Measurements from ENCODE around the gene P3H1. TPM values are rescaled to one million over a fixed set of nuclear protein-coding genes. Genes with fewer than 3 reads are reported as not detected.

Gene P3H1
- total RNA-seq, 4 donors from 2014 or later, result 11.5 to 119 (median 34.7) TPM

DNA sequence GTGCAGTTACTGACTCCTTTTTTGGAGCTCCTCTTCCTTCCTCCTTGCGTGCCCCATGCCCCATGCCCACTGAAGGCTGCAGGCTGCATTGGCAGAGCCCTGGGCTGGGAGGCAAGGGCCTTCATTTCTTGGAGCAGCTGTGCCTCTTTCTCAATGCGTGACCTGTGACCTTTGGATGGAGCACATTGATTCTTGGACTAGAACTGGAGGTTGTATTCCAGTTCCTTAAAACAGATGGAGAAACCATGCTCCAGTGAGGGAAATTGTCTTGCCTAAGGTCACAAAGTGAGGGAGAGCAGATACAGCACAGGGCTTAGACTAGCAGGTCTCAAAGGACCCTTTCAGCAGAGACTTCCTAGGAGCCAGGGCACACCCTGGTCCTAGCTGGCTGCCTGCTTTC is 27.0 kb upstream of the P3H1 start:
- intact Hi-C loops (cut with DNase I; ENCODE audit: low total_unique reads), result no loop called here
- Histone ChIP-seq H3K36me3 (no peaks in the 10 kb centered on the region), H3K27me3 (no peaks in the 10 kb centered on the region), H3K4me1 (no peaks in the 10 kb centered on the region), H3K27ac (no peak overlapping the region), H3K9me3 (no peaks in the 10 kb centered on the region), H3K4me3 (no peak overlapping the region)
- TF ChIP-seq POLR2A (IDR thresholded peaks at IDR 0.05), result no peak
- TF ChIP-seq, protein P1, sequence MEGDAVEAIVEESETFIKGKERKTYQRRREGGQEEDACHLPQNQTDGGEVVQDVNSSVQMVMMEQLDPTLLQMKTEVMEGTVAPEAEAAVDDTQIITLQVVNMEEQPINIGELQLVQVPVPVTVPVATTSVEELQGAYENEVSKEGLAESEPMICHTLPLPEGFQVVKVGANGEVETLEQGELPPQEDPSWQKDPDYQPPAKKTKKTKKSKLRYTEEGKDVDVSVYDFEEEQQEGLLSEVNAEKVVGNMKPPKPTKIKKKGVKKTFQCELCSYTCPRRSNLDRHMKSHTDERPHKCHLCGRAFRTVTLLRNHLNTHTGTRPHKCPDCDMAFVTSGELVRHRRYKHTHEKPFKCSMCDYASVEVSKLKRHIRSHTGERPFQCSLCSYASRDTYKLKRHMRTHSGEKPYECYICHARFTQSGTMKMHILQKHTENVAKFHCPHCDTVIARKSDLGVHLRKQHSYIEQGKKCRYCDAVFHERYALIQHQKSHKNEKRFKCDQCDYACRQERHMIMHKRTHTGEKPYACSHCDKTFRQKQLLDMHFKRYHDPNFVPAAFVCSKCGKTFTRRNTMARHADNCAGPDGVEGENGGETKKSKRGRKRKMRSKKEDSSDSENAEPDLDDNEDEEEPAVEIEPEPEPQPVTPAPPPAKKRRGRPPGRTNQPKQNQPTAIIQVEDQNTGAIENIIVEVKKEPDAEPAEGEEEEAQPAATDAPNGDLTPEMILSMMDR (IDR thresholded peaks at IDR 0.05), result no peak
- no peak for DNase-seq

- Histone ChIP-seq H3K9me3 (no peaks in the 10 kb centered on the region), H3K27ac (no peak overlapping the region), H3K36me3 (no peaks in the 10 kb centered on the region), H3K4me3 (no peak overlapping the region), H3K4me1 (no peaks in the 10 kb centered on the region), H3K27me3 (no peaks in the 10 kb centered on the region)
- TF ChIP-seq, protein P1 (IDR thresholded peaks at IDR 0.05), result no peak
- no peak for TF ChIP-seq POLR2A (IDR thresholded peaks at IDR 0.05)
- intact Hi-C loops (cut with DNase I; ENCODE audit: low total_unique reads), result no loop called here
- no peak for DNase-seq
Measured at GRCh38 chr1:42788021-42788420, 21.2 kb upstream of the P3H1 start.

DNA sequence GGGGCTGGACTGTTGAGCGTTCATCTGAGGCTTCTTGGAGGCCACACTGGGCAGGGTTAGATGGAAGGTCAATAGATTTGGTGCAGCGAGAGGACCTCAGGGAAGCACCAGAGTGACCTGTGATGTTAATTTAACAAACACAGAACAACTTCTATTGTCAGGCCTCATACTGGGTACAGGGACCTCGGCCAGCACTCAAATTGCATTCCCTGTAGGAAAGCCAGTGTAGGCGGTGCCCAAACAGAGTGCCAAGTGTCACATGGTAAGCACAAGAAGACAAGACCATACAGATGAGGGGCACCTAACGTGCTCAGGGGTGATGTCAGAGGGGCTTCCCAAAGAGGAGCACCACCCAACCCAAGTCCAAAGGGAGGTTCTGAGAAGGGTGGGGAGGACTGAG is 19.3 kb upstream of the P3H1 start:
- Histone ChIP-seq H3K27ac (no peak overlapping the region), H3K4me1 (no peaks in the 10 kb centered on the region), H3K36me3 (no peaks in the 10 kb centered on the region), H3K9me3 (no peaks in the 10 kb centered on the region), H3K27me3 (no peaks in the 10 kb centered on the region), H3K4me3 (no peak overlapping the region)
- DNase-seq, result no peak
- intact Hi-C loops (cut with DNase I; ENCODE audit: low total_unique reads), result no loop called here
- no peak for TF ChIP-seq POLR2A (IDR thresholded peaks at IDR 0.05)
- TF ChIP-seq, protein P1 (IDR thresholded peaks at IDR 0.05), result no peak

DNA sequence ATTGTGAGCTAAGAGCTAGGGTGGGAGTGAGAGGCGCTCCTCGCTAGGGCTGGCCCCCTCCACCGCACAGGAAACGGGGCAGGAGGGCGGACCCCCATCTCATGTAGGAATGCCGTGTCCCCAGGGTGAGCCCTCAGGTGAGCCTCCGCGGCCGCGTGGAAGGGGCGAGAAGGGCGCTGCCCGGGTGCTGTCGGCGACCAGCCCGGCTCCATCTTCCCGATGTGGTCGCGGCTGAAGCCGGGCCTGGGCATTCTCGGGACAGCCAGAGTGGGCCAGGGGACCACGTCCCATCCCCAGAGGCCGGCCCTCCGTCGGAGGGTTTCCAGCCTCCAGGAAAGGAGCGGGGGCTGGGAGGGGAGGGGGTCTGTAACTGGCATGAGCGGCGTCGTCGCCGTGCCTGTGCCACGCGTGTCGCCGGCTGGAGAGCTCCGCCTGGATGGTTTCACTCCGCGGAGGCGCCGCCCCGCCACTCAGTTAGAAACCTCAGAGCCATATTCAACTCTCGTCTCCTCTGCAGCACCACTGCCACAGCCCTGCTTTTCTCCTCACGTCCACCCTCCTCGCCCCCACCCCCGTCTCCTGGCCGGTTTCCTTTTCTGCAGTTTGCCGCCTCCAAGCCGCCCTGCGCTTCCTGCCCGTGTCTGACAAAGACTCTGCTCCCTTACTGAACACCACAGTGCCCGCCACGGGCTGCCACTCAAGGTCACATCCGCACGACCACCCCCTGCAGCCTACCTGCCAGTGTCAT is 18.3 kb upstream of the P3H1 start, which contains the start of gene TMEM269:
Gene TMEM269, plus strand, starts transcription at position 46 of the 748 bp plus-strand sequence. CDS start 4,903 bp downstream, outside the sequence.
- Histone ChIP-seq H3K4me1 (no peaks in the 10 kb centered on the region), H3K9me3 (no peaks in the 10 kb centered on the region), H3K27ac (no peak within 1 kb of the TSS), H3K36me3 (no peaks in the 10 kb centered on the region), H3K27me3 (no peaks in the 10 kb centered on the region), H3K4me3 (peak within 1 kb of the TSS; percentile 35)
- no peak for TF ChIP-seq POLR2A (IDR thresholded peaks at IDR 0.05)
- TF ChIP-seq, protein P1 (IDR thresholded peaks at IDR 0.05), result no peak
- DNase-seq, result no peak
- intact Hi-C loops (cut with DNase I; ENCODE audit: low total_unique reads), result no loop called here

GRCh38 chr1:42784547-42784945 is 17.7 kb upstream of the P3H1 start:
- H3K4me1 ChIP-seq, result no peaks in the 10 kb centered on the region
- no peak overlapping the region for H3K27ac ChIP-seq
- H3K27me3 ChIP-seq, result no peaks in the 10 kb centered on the region
- intact Hi-C loops (cut with DNase I; ENCODE audit: low total_unique reads), result no loop called here
- no peaks in the 10 kb centered on the region for H3K36me3 ChIP-seq
- no peaks in the 10 kb centered on the region for H3K9me3 ChIP-seq
- TF ChIP-seq, protein P1 (IDR thresholded peaks at IDR 0.05), result no peak
- no peak for TF ChIP-seq POLR2A (IDR thresholded peaks at IDR 0.05)
- no peak for DNase-seq
- peak overlapping the region; percentile 35 for H3K4me3 ChIP-seq

All from uterus (tissue), 4 donors.